Inferior parietal cortex (tissue), 1 donor: ENCODE data around the gene CAMK1G.

ENCODE experiments used
- DNase-seq: peaks from one replicate; pipeline ENCODE4 v3.0.0-alpha.2; 2016; ENCODE audit errors: extremely low spot score

The CAMK1G gene

DNA sequence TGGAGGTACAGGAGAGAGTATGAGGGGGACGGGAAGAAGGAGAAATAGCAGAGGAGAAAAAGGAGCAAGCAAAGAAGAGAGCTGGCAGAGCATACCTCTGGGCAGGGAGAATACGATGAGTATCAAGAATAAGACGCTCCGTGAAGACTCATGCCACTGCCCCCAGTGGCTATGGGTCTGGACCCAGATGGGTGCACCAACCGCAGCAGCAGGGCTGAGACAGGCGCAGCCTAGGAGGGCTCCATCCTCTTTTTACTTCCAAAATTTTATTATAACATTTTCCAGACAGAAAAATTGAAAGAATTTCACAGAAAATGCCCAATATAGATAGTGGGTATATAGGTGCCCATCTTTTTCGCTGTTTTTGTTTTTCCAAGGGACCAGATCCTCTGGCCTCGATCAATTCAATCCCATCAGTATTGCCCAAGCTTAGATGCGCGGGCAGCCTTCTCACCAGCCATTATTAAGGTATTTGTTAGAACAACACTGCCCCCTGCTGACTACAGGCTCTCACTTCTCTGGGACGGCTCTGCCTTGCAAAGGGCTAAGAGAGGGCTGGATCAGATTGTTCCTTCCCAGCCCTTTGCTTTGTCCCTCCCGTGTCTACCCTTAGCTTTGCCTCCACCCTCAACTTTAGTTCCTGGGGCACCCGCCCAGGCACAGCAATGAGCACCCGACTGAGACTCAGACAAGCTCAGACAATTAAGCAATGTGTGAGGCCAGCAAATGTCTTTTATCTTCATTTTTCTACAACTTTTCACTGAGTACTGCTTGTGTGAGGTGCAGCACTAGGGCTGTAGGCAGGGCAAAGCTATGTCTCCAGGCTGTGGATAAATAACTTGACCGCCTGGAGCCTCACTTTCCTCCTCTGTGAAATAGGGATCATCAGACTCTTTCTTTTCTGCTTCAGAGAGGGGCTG lies 17.5 kb upstream of the CAMK1G start:
- peak; percentile 96 for DNase-seq

DNA sequence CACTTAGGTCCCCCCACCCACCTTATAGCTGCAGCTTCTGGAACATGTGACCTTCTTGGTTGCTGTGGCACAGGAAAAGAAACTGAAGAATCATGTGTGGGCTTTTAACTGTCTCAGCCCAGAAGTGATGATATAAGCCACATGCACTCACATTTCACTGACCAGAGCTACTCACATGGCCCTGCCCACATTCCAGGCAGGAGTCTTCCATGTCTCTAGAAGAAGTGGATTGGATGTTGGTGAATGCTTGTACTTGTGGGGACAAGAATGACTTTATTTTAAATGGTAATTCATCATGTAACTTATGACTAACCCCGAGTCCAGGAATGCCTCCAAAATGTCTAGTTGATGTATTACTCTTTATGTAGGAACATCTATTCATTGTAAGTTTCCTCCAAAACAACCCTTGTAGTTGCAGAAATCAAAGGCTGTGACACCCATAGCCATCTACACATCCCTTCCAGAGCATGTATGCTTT lies 15.8 kb upstream of the CAMK1G start:
- no peak for DNase-seq

DNA sequence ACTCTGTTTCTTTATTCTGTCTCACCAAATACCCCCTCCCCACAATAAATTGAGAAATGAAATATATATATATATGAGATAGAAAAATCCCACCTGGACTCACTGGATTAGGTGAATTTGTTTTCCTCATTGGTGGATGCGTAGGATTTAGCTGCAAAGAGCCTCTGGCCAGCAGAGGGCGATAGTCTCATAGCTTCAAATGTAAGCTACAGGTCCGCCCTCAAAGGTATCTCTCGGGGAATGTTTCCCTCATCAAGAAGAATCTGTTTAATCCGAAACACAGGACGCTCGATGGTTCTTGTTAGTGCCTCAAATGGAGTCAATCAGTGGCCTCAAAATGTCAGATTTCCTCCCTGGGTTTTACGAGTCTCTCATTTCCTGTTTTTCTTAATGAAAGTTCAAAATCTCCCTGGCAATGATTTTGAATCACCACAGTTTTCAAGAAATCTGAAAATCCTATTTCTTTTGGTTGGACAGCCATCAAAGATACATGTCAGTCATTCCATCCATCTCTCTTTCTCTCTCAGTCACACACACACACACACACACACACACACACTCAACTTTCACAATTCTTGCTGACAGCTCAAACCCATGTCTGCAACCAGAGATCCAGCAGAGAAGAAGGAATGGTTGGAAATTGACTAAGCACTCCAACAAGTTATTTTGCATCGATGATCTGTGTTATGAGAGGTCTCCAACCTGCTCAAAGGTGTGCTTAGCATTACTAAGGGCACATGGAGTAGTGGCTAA lies 13.9 kb upstream of the CAMK1G start:
- peak; percentile 89 for DNase-seq

- DNase-seq, result no peak
Observed at GRCh38 chr1:209570743-209571142, 12.8 kb upstream of the CAMK1G start.

GRCh38 chr1:209576392-209577197 lies 6.9 kb upstream of the CAMK1G start:
- peak; percentile 94 for DNase-seq

GRCh38 chr1:209577346-209577745 lies 6.2 kb upstream of the CAMK1G start:
- DNase-seq, result no peak

DNA sequence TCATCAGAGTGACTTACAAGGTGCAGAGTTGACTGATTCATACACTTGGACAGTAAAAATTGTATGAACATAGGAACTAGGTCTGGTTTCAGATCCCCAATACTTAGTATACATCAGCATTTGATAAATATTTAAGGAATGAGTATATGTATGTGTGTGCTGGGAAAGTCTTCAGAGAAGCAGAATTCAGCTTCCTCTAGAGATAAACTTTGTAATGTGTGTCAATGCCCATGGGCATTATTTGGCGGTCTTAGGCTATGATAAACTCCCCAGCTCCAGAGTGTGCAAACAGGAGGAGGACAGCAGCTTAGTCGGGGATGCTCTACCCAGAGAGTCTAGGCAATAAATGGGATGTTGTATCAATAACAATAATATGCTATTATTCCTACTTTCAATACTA lies 2.9 kb upstream of the CAMK1G start:
- no peak for DNase-seq

GRCh38 chr1:209584231-209584672 lies 738 bp downstream of the CAMK1G start:
- DNase-seq, result no peak

- DNase-seq, result no peak
Observed at GRCh38 chr1:209585197-209585596, 1.7 kb downstream of the CAMK1G start.

DNA sequence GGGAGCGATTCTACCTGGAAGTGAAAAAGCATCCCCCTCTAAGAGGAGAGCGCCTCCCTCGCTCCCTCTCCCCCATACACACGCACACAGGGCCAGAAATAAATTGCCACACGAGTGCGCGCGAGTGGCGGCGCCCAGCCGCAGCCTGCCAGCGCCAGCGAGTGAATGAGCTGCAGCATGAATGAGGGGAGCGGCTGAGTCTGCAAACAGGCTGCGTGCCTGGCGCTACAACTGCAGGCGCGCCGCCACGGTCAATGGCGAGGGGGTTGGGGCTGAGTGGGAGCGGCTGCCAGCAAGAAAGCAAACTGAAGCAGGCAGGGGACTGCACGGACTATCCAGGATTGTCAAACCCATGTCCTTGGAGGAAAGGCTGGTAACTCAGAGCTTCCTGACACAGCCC lies 2.2 kb downstream of the CAMK1G start:
- DNase-seq, result no peak

DNA sequence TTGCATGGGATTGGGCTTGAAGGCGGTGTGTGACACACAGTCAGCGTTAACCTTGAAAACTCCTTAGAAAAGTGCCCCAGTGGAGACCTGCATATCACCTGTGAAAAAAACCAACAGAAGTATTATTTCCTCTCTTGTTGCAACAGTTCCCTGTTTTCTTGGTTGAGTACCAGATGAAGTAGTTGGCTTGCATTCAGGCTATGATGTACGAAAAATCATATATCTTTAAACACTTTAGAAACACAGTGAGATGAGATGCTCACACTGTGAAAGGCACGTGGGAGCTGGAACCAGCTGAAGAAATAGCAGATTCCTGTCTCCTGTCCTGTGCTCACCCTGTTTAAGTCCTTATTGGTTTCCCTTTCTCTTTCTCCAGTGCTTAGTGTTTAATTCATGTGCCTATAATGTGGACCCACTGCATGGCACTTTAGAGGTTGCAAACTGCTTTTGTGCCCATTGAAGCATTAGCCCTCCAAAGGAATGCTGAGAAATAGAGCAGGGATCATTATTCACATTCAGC lies 2.8 kb downstream of the CAMK1G start:
- DNase-seq, result no peak

DNA sequence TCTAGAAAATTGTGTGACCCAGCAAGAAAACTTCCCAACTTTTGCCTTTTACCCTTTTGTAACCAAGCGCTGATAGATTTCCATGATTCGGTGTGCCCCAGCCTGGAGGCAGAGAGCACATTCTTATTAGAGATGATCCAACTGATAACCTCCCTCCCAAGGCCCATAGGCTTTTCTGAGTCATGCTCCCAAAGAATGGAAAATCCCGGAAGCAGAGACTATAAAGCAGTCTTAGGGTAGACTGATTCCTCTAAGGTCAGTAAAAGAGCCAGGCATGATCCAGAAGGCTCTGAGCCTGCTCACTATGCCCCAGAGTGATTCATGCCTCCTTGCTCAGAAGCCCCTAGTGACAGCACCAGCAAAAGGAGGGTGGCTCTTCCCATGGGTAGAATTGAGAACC lies 4.3 kb downstream of the CAMK1G start:
- DNase-seq, result no peak

- no peak for DNase-seq
Observed at GRCh38 chr1:209589440-209589839, 5.9 kb downstream of the CAMK1G start.

DNA sequence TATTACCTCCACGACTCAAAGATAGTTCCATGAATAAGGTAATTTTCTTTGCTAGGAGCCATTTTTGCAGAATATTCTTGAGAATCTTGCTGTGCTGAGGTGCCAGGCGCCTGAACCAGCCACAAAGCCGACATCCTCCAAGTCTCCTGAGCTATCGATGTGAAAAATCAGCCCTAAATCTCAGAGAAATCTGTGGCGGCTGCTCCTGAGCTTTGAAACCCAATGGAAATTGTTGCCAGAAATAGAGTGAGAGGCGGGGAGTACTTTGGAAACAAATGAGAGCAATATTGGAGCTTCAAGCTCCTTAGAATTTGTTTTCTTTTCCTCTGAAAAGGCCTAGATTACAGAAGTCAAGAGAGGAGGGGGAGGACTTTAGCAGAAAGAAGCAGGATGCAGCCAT lies 6.3 kb downstream of the CAMK1G start:
- DNase-seq, result no peak

DNA sequence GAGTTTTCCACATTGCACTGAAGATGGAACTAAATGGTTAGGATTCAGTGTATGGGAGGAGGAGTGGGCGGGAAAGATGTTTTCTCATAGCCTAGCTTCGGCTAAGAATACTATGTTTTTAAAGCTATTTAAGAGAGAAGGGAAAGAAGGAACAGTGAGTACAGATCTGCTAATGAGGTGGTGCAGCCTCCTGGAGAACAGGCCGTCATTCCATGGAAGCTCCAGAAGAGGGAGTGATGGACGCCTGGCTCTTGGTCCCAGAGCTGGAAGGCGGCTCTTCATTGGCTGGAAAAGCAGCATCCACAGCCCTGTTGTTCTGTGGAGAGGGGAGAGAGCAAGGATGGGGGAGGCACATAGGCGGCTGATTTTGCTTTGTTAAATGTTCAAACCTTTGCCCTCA lies 6.9 kb downstream of the CAMK1G start:
- peak; percentile 67 for DNase-seq

- DNase-seq, result no peak
Observed at GRCh38 chr1:209593747-209594146, 10.2 kb downstream of the CAMK1G start.

- DNase-seq, result no peak
Observed at GRCh38 chr1:209594440-209594839, 10.9 kb downstream of the CAMK1G start.

GRCh38 chr1:209595028-209595427 lies 11.5 kb downstream of the CAMK1G start:
- no peak for DNase-seq

- DNase-seq, result no peak
Observed at GRCh38 chr1:209595599-209596285, 12.2 kb downstream of the CAMK1G start.

DNA sequence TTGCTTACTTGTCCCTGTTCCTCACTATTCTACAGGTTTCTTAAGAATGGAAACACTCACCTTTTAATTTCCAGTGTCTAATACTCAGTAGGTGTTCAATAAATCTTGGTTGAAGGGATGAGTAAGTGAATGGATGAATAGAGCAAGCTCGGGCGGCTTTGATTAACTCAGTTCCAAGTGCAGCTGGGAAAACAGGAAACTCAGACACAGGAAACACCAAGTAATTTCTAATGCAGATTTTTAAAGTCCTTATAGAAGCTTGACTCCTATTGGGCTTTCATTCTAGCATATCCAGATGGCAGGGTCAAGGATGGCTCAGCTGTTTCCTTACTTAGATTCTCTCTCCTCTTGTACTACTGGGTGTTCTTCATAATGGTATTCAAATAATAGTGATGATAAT lies 14.0 kb downstream of the CAMK1G start:
- no peak for DNase-seq

DNA sequence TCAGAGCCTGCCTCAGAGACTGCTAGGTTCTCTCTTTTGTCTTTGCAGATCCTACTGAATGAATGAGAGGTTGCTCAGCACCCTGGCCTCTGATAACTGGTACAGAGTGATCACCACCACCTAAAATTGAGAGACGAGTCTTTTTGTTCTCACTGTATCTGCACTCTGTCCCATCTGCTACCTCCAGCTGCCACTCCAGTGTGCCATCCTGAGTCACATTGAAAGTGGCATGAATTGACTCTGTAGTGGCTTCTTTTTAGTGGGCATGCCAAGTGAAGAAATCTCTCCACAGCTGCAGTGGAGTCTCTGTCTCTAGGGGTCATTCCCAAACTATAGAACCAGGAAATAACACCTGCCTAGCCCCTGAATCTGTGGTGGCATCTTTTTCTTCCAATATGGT lies 14.7 kb downstream of the CAMK1G start:
- no peak for DNase-seq
